ENCODE data around the gene OCEL1.

- TF ChIP-seq, protein P1, sequence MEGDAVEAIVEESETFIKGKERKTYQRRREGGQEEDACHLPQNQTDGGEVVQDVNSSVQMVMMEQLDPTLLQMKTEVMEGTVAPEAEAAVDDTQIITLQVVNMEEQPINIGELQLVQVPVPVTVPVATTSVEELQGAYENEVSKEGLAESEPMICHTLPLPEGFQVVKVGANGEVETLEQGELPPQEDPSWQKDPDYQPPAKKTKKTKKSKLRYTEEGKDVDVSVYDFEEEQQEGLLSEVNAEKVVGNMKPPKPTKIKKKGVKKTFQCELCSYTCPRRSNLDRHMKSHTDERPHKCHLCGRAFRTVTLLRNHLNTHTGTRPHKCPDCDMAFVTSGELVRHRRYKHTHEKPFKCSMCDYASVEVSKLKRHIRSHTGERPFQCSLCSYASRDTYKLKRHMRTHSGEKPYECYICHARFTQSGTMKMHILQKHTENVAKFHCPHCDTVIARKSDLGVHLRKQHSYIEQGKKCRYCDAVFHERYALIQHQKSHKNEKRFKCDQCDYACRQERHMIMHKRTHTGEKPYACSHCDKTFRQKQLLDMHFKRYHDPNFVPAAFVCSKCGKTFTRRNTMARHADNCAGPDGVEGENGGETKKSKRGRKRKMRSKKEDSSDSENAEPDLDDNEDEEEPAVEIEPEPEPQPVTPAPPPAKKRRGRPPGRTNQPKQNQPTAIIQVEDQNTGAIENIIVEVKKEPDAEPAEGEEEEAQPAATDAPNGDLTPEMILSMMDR (IDR thresholded peaks at IDR 0.05; ENCODE audit: low read length), result no peak
- TF ChIP-seq EZH2 (optimal IDR thresholded peaks at IDR 0.05; ENCODE audit: low read depth, low read length) (no peak), EZH2phosphoT487 (IDR thresholded peaks at IDR 0.05; ENCODE audit: low read length) (no peak)
These were observed 40.6 kb downstream of the OCEL1 start for GRCh38 chr19:17266589-17266974.

All from MM.1S (cell line).